HG02623 (cell line): ENCODE data around the gene SELENOT.
"Not testable (repeated sequence)": the region's sequence is repeated elsewhere in the genome, so short reads cannot be mapped to it uniquely, and the experiment has no call there.

Source experiments
- ATAC-seq: cut with Tn5 transposase; IDR thresholded peaks from one replicate; pipeline ENCODE4 v1.9.1; 2021; ENCODE audit warnings: moderate library complexity; ENCODE audit not compliant: unreplicated experiment

SELENOT gene

GRCh38 chr3:150603153-150603979 lies at the start of gene SELENOT:
Gene SELENOT, plus strand, starts transcription at chr3:150603321. Its CDS starts 42 bp downstream, at chr3:150603363.
- peak; percentile 59 for ATAC-seq

- no peak for ATAC-seq
Observed at GRCh38 chr3:150555859-150556436, 47.2 kb upstream of the SELENOT start.

GRCh38 chr3:150556792-150557191 lies 46.3 kb upstream of the SELENOT start:
- no peak for ATAC-seq

- no peak for ATAC-seq
Observed at GRCh38 chr3:150557725-150558124, 45.4 kb upstream of the SELENOT start.

GRCh38 chr3:150564243-150564642 lies 38.9 kb upstream of the SELENOT start:
- ATAC-seq, result no peak

GRCh38 chr3:150567328-150567727 lies 35.8 kb upstream of the SELENOT start:
- no peak for ATAC-seq

GRCh38 chr3:150577855-150578254 lies 25.3 kb upstream of the SELENOT start:
- no peak for ATAC-seq

GRCh38 chr3:150581174-150581573 lies 21.9 kb upstream of the SELENOT start:
- no peak for ATAC-seq

GRCh38 chr3:150582620-150583019 lies 20.5 kb upstream of the SELENOT start:
- peak; percentile 58 for ATAC-seq

GRCh38 chr3:150583028-150583427 lies 20.1 kb upstream of the SELENOT start:
- ATAC-seq, result peak; percentile 53

- ATAC-seq, result no peak
Observed at GRCh38 chr3:150588027-150588830, 14.9 kb upstream of the SELENOT start.

- ATAC-seq, result no peak
Observed at GRCh38 chr3:150589759-150590158, 13.4 kb upstream of the SELENOT start.

GRCh38 chr3:150594150-150594549 lies 9.0 kb upstream of the SELENOT start:
- ATAC-seq, result no peak

- ATAC-seq, result no peak
Observed at GRCh38 chr3:150597646-150598045, 5.5 kb upstream of the SELENOT start.

GRCh38 chr3:150599611-150600297 lies 3.4 kb upstream of the SELENOT start:
- ATAC-seq, result no peak

GRCh38 chr3:150600647-150601530 lies 2.2 kb upstream of the SELENOT start:
- not testable (repeated sequence) for ATAC-seq

GRCh38 chr3:150602426-150603152 lies 532 bp upstream of the SELENOT start:
- peak; percentile 8 for ATAC-seq

- ATAC-seq, result no peak
Observed at GRCh38 chr3:150603980-150604319, 829 bp downstream of the SELENOT start.

GRCh38 chr3:150605998-150606641 lies 3.0 kb downstream of the SELENOT start:
- no peak for ATAC-seq
